ENCODE data around the gene RNF125.
"Not testable (repeated sequence)": the region's sequence is repeated elsewhere in the genome, so short reads cannot be mapped to it uniquely, and the experiment has no call there.

DNA sequence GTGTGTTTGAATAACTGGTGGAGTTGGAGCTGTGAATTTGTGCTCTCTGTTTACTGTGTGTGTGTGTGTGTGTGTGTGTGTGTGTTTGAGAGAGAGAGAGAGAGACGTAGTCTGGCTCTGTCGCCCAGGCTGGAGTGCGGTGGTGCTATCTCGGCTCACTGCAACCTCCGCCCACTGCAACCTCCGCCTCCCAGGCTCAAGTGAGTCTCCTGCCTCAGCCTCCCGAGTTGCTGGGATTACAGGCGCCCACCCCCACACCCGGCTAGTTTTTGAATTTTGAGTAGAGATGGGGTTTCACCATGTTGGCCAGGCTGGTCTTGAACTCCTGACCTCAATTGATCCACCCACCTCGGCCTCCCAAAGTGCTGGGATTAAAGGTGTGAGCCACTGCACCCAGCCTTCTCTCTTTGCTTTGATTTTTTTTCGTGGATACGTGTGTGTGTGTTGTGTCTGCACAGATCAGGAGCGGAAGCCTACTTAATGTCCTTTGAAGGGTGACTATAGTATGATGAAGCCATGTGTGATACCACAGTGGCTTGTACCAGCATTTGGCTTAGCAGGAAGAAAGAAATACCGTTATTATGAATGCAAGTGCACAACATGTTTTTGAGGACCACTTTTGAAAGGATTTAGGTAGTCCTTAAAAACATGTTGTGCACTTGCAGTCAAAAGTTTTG, 1.5 kb downstream of the RNF125 start:
- not testable (repeated sequence) for TF ChIP-seq YY1 (IDR thresholded peaks at IDR 0.05); TAF1 (conservative IDR thresholded peaks at IDR 0.05); FOXA1 (IDR thresholded peaks at IDR 0.05); JUND (IDR thresholded peaks at IDR 0.05)
- TF ChIP-seq, protein P1, sequence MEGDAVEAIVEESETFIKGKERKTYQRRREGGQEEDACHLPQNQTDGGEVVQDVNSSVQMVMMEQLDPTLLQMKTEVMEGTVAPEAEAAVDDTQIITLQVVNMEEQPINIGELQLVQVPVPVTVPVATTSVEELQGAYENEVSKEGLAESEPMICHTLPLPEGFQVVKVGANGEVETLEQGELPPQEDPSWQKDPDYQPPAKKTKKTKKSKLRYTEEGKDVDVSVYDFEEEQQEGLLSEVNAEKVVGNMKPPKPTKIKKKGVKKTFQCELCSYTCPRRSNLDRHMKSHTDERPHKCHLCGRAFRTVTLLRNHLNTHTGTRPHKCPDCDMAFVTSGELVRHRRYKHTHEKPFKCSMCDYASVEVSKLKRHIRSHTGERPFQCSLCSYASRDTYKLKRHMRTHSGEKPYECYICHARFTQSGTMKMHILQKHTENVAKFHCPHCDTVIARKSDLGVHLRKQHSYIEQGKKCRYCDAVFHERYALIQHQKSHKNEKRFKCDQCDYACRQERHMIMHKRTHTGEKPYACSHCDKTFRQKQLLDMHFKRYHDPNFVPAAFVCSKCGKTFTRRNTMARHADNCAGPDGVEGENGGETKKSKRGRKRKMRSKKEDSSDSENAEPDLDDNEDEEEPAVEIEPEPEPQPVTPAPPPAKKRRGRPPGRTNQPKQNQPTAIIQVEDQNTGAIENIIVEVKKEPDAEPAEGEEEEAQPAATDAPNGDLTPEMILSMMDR (IDR thresholded peaks at IDR 0.05; ENCODE audit: low read depth, low read length, missing input control), result not testable (repeated sequence)
- TF ChIP-seq, protein P2, sequence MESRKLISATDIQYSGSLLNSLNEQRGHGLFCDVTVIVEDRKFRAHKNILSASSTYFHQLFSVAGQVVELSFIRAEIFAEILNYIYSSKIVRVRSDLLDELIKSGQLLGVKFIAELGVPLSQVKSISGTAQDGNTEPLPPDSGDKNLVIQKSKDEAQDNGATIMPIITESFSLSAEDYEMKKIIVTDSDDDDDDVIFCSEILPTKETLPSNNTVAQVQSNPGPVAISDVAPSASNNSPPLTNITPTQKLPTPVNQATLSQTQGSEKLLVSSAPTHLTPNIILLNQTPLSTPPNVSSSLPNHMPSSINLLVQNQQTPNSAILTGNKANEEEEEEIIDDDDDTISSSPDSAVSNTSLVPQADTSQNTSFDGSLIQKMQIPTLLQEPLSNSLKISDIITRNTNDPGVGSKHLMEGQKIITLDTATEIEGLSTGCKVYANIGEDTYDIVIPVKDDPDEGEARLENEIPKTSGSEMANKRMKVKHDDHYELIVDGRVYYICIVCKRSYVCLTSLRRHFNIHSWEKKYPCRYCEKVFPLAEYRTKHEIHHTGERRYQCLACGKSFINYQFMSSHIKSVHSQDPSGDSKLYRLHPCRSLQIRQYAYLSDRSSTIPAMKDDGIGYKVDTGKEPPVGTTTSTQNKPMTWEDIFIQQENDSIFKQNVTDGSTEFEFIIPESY (IDR thresholded peaks at IDR 0.05), result not testable (repeated sequence)
- TF ChIP-seq, protein P3, sequence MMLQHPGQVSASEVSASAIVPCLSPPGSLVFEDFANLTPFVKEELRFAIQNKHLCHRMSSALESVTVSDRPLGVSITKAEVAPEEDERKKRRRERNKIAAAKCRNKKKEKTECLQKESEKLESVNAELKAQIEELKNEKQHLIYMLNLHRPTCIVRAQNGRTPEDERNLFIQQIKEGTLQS (IDR thresholded peaks at IDR 0.05), result not testable (repeated sequence)
